ENCODE data around the gene KCNAB1. TPM values are rescaled to one million over a fixed set of nuclear protein-coding genes. Genes with fewer than 3 reads are reported as not detected.
A peak's percentile ranks its signal among the peaks of the same experiment; 100 is the strongest.

KCNAB1 gene
- total RNA-seq, 1 donor from 2014 or later, result 2.1 TPM

DNA sequence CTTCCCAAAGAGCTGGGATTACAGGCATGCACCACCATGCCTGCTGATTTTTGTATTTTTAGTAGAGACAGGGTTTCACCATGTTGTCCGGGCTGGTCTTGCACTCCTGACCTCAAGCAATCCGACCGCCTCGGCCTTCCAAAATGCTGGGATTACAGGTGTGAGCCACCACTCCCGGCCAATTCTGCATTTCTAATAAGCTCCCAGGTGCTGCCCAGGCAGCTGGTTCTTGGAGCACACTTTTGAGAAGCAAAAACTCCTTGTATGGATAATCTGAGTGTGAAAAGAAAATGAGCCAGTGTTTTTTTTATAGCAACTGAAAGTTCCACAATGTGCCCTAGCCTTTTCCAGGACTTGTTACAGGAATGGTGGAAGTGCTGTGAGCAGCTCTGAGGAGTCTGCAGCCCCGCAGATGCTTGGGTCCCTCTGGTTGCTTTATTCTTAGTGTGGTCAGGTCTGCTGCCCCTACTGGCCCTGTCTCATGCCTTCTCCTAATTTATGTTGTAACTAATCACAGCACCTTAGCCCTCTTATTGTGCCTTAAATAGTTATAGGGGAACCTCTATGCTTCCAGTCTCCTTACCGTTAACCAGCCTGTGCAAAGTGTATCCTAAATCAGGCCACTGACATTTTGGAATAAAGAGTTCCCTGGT is 13.5 kb upstream of the KCNAB1 start:
- DNase-seq (ENCODE audit: low spot score, unreplicated experiment), result no peak
- TF ChIP-seq, protein P1, sequence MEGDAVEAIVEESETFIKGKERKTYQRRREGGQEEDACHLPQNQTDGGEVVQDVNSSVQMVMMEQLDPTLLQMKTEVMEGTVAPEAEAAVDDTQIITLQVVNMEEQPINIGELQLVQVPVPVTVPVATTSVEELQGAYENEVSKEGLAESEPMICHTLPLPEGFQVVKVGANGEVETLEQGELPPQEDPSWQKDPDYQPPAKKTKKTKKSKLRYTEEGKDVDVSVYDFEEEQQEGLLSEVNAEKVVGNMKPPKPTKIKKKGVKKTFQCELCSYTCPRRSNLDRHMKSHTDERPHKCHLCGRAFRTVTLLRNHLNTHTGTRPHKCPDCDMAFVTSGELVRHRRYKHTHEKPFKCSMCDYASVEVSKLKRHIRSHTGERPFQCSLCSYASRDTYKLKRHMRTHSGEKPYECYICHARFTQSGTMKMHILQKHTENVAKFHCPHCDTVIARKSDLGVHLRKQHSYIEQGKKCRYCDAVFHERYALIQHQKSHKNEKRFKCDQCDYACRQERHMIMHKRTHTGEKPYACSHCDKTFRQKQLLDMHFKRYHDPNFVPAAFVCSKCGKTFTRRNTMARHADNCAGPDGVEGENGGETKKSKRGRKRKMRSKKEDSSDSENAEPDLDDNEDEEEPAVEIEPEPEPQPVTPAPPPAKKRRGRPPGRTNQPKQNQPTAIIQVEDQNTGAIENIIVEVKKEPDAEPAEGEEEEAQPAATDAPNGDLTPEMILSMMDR (IDR thresholded peaks at IDR 0.05; ENCODE audit: unreplicated experiment), result peak; percentile 37
- H3K36me3 Mint-ChIP-seq (ENCODE audit: insufficient read depth), result no peaks in the 10 kb centered on the region
- H3K4me3 Mint-ChIP-seq (ENCODE audit: low read depth), result no peak overlapping the region
- H3K27ac Mint-ChIP-seq, result no peak overlapping the region
- no peaks in the 10 kb centered on the region for H3K9me3 Mint-ChIP-seq (ENCODE audit: low read depth)
- H3K4me1 Mint-ChIP-seq (ENCODE audit: low read depth), result peaks cover 4% of the 10 kb centered on the region
- no peaks in the 10 kb centered on the region for H3K27me3 Mint-ChIP-seq

DNA sequence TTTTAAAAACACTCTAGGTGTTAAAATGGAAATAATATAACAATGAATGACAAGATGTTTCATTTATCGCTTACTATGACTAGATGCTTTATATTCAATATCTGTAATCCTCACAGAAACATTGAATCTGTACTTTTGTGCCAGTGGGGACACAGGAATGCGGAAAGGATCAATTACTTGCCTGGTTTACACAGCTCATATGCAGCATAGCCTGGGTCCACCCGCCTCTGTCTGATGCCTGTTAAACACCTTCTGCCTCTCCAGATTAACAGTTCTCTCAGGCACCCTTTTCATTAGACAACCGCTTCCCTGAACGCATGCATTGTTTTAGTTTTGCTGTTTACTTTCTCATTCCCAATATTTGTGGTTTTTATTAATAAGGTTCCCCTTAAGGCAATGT is 12.9 kb upstream of the KCNAB1 start:
- H3K27me3 Mint-ChIP-seq, result no peaks in the 10 kb centered on the region
- no peak for DNase-seq (ENCODE audit: low spot score, unreplicated experiment)
- TF ChIP-seq, protein P1 (IDR thresholded peaks at IDR 0.05; ENCODE audit: unreplicated experiment), result no peak
- no peak overlapping the region for H3K4me3 Mint-ChIP-seq (ENCODE audit: low read depth)
- no peak overlapping the region for H3K27ac Mint-ChIP-seq
- peaks cover 2% of the 10 kb centered on the region for H3K4me1 Mint-ChIP-seq (ENCODE audit: low read depth)
- no peaks in the 10 kb centered on the region for H3K36me3 Mint-ChIP-seq (ENCODE audit: insufficient read depth)
- no peaks in the 10 kb centered on the region for H3K9me3 Mint-ChIP-seq (ENCODE audit: low read depth)

DNA sequence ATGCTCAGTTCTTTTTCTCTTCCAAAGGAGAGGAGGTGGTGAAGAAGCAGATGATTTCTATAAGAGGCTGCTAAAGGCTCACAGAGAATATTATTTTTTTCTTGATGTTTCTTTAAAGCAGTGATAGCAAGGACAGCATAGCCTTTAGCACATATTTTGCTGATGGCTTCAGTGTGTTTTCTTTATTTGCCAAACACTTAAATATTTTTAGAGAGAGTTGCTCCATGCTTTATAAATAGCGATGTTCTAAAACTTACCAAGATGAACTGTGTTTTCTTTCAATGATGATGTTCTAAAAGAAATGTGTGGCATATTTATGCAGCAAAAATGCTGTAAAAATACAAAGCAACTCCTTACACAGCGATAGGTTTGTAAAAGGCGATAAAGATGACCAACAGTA is 11.8 kb upstream of the KCNAB1 start:
- TF ChIP-seq, protein P1 (IDR thresholded peaks at IDR 0.05; ENCODE audit: unreplicated experiment), result no peak
- Mint-ChIP-seq H3K27me3 (no peaks in the 10 kb centered on the region), H3K27ac (no peak overlapping the region), H3K4me3 (ENCODE audit: low read depth) (no peak overlapping the region), H3K9me3 (ENCODE audit: low read depth) (no peaks in the 10 kb centered on the region), H3K36me3 (ENCODE audit: insufficient read depth) (no peaks in the 10 kb centered on the region), H3K4me1 (ENCODE audit: low read depth) (no peaks in the 10 kb centered on the region)
- no peak for DNase-seq (ENCODE audit: low spot score, unreplicated experiment)

DNA sequence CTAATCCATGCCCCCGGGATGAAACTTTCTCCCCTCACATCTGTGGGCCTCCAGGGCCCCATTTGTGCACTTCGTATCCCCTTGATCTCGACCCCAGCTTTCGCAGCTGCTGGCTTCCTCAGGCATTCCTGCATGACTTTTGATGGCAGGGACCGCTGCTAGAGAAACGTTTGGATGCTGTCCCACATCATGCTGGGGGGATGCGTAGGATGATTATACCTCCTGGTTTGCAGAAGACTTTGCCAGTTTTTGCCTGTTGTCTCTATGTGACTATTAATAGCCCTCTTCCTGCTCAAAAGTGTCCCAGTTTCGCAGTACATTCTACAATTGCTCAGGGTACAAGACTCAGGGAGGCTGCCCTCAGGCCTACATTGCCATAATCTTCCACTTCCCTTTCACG is 10.4 kb upstream of the KCNAB1 start:
- TF ChIP-seq, protein P1 (IDR thresholded peaks at IDR 0.05; ENCODE audit: unreplicated experiment), result no peak
- no peaks in the 10 kb centered on the region for H3K4me1 Mint-ChIP-seq (ENCODE audit: low read depth)
- no peak overlapping the region for H3K27ac Mint-ChIP-seq
- no peaks in the 10 kb centered on the region for H3K36me3 Mint-ChIP-seq (ENCODE audit: insufficient read depth)
- no peak overlapping the region for H3K4me3 Mint-ChIP-seq (ENCODE audit: low read depth)
- DNase-seq (ENCODE audit: low spot score, unreplicated experiment), result no peak
- no peaks in the 10 kb centered on the region for H3K27me3 Mint-ChIP-seq
- H3K9me3 Mint-ChIP-seq (ENCODE audit: low read depth), result no peaks in the 10 kb centered on the region

DNA sequence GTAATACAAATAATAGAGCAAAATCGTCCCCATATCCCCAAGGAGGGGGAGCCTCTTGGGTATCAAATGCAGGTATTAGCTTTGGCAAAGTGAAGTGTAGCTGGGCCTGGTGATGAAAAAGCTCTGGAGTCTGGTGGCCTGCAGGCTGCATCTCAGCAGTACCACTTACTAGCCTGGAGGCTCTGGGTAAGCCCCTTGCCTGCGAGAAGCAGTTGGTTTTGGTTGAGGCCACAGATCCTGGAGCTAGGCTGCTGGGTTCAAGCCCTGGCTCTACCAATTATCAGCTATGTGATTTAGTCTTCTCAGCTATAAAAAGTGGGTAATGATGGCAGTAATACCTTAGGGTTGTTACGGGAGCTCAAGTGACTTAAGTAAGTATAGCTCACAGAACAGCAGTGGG is 6.1 kb downstream of the KCNAB1 start:
- Mint-ChIP-seq H3K27ac (no peak overlapping the region), H3K27me3 (peaks cover 10% of the 10 kb centered on the region), H3K36me3 (ENCODE audit: insufficient read depth) (no peaks in the 10 kb centered on the region), H3K4me3 (ENCODE audit: low read depth) (no peak overlapping the region), H3K4me1 (ENCODE audit: low read depth) (peaks cover 4% of the 10 kb centered on the region), H3K9me3 (ENCODE audit: low read depth) (no peaks in the 10 kb centered on the region)
- TF ChIP-seq, protein P1 (IDR thresholded peaks at IDR 0.05; ENCODE audit: unreplicated experiment), result no peak
- DNase-seq (ENCODE audit: low spot score, unreplicated experiment), result no peak

Data from progenitor cell of endocrine pancreas (in vitro differentiated cells).